Central memory CD4-positive, alpha-beta T cell (primary cell): ENCODE measurements around the gene ATG2B.
A peak's percentile ranks its signal among the peaks of the same experiment; 100 is the strongest.

ENCODE experiments used
- DNase-seq: peaks from one replicate; pipeline ENCODE4 v3.0.0; 2022
- total RNA-seq, 3 experiments: gene quantifications; one replicate each; lab custom pipeline; 2026; lab: John Stamatoyannopoulos, UW

Gene ATG2B
- total RNA-seq: 104 to 163 (median 140) reads per million in 3 experiments

GRCh38 chr14:96362965-96363750, at the start of gene ATG2B, which contains the start of gene GSKIP:
TSS of gene ATG2B (minus strand) at chr14:96363341. CDS start at chr14:96362976, 365 bp downstream.
TSS of gene GSKIP (plus strand) at chr14:96363526. CDS start at chr14:96382248, 18,722 bp downstream.
- DNase-seq: peak; percentile 97

- no peak for DNase-seq
These were observed 47.0 kb upstream of the ATG2B start for GRCh38 chr14:96410119-96410518.

GRCh38 chr14:96409701-96410100, 46.6 kb upstream of the ATG2B start:
- no peak for DNase-seq

- DNase-seq: no peak
These were observed 45.5 kb upstream of the ATG2B start for GRCh38 chr14:96408608-96409007.

- no peak for DNase-seq
These were observed 44.9 kb upstream of the ATG2B start for GRCh38 chr14:96407935-96408570.

GRCh38 chr14:96405677-96406076, 42.5 kb upstream of the ATG2B start:
- no peak for DNase-seq

- DNase-seq: no peak
These were observed 40.3 kb upstream of the ATG2B start for GRCh38 chr14:96403409-96403808.

- DNase-seq: no peak
These were observed 37.4 kb upstream of the ATG2B start for GRCh38 chr14:96400495-96400894.

- no peak for DNase-seq
These were observed 36.3 kb upstream of the ATG2B start for GRCh38 chr14:96399405-96399804.

- DNase-seq: no peak
These were observed 35.8 kb upstream of the ATG2B start for GRCh38 chr14:96398921-96399320.

GRCh38 chr14:96398432-96398831, 35.3 kb upstream of the ATG2B start:
- no peak for DNase-seq

GRCh38 chr14:96394047-96394815, 31.1 kb upstream of the ATG2B start:
- DNase-seq: no peak

- no peak for DNase-seq
These were observed 30.0 kb upstream of the ATG2B start for GRCh38 chr14:96393071-96393691.

- peak; percentile 99 for DNase-seq
These were observed 28.4 kb upstream of the ATG2B start for GRCh38 chr14:96391293-96392118.

- DNase-seq: no peak
These were observed 27.8 kb upstream of the ATG2B start for GRCh38 chr14:96390965-96391292.

GRCh38 chr14:96385385-96385784, 22.2 kb upstream of the ATG2B start:
- no peak for DNase-seq

GRCh38 chr14:96384740-96385139, 21.6 kb upstream of the ATG2B start:
- DNase-seq: no peak

- DNase-seq: no peak
These were observed 20.9 kb upstream of the ATG2B start for GRCh38 chr14:96384053-96384452.

- DNase-seq: no peak
These were observed 20.3 kb upstream of the ATG2B start for GRCh38 chr14:96383445-96383844.

- no peak for DNase-seq
These were observed 17.6 kb upstream of the ATG2B start for GRCh38 chr14:96380735-96381134.

- DNase-seq: no peak
These were observed 13.0 kb upstream of the ATG2B start for GRCh38 chr14:96376093-96376492.

- DNase-seq: no peak
These were observed 10.4 kb upstream of the ATG2B start for GRCh38 chr14:96373538-96373937.
